Panc1 (cell line): ENCODE results near the gene LAMA5.

Experiments used
- POLR2AphosphoS5 ChIP-seq: IDR thresholded peaks from 2 replicates; pipeline ENCODE4 v1.6.1; 2012; ENCODE audit warnings: mild to moderate bottlenecking, low read depth, low read length, moderate library complexity
- TF ChIP-seq, protein P1 (sequence below): fragments of 450-650 bp; IDR thresholded peaks from 2 replicates; pipeline ENCODE4 v1.5.1; 2017; ENCODE audit warnings: mild to moderate bottlenecking

DNA sequence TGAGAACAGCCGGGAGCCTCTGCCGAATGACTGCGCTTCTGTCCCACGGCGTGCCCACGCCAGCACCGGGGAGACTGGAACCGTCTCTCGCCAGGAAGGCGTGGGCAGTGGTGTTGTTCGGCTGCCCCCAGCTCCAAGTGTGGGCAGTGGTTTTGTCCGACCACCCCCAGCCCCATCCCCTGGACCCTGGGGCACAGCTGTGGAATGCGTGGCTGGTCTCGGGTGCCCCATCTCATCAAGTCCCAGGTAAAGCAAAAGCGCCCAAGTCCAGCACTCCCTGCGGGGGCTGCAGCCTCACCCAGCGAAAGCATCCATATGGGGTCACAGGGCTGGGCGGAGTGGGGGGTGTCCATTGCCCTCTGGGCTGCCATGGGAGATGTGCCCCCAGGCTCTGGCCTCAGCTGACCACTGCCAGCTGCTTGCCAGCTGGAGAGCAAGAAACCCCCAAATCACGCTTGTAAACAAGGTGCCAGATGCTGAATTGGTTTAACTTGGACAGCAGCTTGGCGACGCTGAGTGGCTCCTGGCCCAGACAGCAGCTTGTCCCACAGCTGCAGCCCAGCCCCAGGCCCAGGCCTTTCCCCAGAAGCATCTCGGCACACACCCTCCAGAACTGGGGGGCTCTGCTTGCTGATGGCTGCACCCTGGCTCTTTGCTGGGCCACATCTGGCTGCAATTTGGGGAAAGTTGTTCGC lies 35.5 kb upstream of the LAMA5 start:
- TF ChIP-seq, protein P1, sequence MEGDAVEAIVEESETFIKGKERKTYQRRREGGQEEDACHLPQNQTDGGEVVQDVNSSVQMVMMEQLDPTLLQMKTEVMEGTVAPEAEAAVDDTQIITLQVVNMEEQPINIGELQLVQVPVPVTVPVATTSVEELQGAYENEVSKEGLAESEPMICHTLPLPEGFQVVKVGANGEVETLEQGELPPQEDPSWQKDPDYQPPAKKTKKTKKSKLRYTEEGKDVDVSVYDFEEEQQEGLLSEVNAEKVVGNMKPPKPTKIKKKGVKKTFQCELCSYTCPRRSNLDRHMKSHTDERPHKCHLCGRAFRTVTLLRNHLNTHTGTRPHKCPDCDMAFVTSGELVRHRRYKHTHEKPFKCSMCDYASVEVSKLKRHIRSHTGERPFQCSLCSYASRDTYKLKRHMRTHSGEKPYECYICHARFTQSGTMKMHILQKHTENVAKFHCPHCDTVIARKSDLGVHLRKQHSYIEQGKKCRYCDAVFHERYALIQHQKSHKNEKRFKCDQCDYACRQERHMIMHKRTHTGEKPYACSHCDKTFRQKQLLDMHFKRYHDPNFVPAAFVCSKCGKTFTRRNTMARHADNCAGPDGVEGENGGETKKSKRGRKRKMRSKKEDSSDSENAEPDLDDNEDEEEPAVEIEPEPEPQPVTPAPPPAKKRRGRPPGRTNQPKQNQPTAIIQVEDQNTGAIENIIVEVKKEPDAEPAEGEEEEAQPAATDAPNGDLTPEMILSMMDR = no peak
- TF ChIP-seq POLR2AphosphoS5 = no peak
